KOPT-K1 (cell line): ENCODE measurements around the gene KCNJ12.
"Not testable (repeated sequence)": the region's sequence is repeated elsewhere in the genome, so short reads cannot be mapped to it uniquely, and the experiment has no call there.

Source experiments
- H3K27ac ChIP-seq: fragments of 200-600 bp; sonication (generic); 2 replicates; pipeline ENCODE4 v1.5.1; 2016; ENCODE audit warnings: antibody characterized with exemption, mild to moderate bottlenecking, low read depth, low read length; ENCODE audit not compliant: poor library complexity, severe bottlenecking
- H3K36me3 ChIP-seq: fragments of 200-600 bp; sonication (generic); 2 replicates; pipeline ENCODE4 v1.5.1; 2017; ENCODE audit warnings: antibody characterized with exemption, mild to moderate bottlenecking, low read length, moderate library complexity; ENCODE audit not compliant: insufficient read depth
- H3K9me3 ChIP-seq: fragments of 200-600 bp; sonication (generic); 2 replicates; pipeline ENCODE4 v1.5.1; 2017; ENCODE audit warnings: antibody characterized with exemption, low read length, mild to moderate bottlenecking; ENCODE audit not compliant: insufficient read depth, poor library complexity, severe bottlenecking

Gene KCNJ12

DNA sequence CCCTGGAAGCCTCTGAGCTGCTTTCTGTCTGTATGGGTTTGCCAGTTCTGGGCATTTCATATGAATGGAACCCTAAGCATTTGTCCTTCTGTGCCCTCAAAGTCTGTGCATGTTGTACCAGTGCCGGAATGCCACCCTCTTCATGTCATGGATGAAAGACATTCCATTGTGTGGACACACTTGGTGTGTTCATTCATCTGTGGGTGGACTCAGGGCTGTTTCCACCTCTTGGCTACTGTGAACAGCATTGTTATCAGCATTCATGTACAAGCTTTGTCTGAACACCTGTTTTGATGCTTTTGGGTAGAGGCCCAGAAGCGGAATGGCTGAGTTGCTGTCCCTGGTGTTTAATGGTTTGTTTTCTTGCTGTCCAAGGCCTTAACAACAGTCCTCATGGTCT lies 30.1 kb upstream of the KCNJ12 start:
- not testable (repeated sequence) for H3K27ac ChIP-seq, H3K9me3 ChIP-seq, H3K36me3 ChIP-seq

GRCh38 chr17:21346651-21347250 lies 29.4 kb upstream of the KCNJ12 start:
- H3K9me3 ChIP-seq, H3K36me3 ChIP-seq, H3K27ac ChIP-seq: not testable (repeated sequence)

GRCh38 chr17:21347660-21348059 lies 28.5 kb upstream of the KCNJ12 start:
- not testable (repeated sequence) for H3K27ac ChIP-seq, H3K9me3 ChIP-seq, H3K36me3 ChIP-seq

- H3K27ac ChIP-seq, H3K9me3 ChIP-seq, H3K36me3 ChIP-seq: not testable (repeated sequence)
Observed at GRCh38 chr17:21348081-21348925, 27.9 kb upstream of the KCNJ12 start.

GRCh38 chr17:21348926-21349261 lies 27.3 kb upstream of the KCNJ12 start:
- H3K9me3 ChIP-seq, H3K36me3 ChIP-seq, H3K27ac ChIP-seq: not testable (repeated sequence)

- H3K9me3 ChIP-seq, H3K36me3 ChIP-seq, H3K27ac ChIP-seq: not testable (repeated sequence)
Observed at GRCh38 chr17:21349358-21350050, 26.7 kb upstream of the KCNJ12 start.

DNA sequence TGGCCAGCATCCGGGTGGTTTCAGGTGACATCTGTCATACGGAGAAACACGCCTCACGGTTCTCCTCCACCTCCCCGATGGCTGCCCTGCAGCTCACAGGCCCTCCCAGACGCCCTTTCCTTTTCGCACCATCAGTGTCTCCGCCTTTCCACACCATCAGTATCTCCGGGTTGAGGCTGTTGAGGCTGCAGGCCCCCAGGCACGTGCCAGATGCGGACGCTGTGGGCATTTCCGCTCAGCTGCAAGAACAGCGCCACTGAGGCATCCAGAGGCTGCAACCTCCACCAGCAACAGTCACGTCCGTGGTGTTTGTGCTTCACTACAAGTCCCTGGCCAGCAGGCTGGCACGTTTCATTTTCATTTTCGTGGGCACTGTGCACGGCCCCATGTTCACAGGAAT lies 25.7 kb upstream of the KCNJ12 start:
- not testable (repeated sequence) for H3K36me3 ChIP-seq, H3K9me3 ChIP-seq, H3K27ac ChIP-seq

GRCh38 chr17:21351366-21352065 lies 24.6 kb upstream of the KCNJ12 start:
- H3K27ac ChIP-seq: no peak overlapping the region
- H3K9me3 ChIP-seq: no peaks in the 10 kb centered on the region
- no peaks in the 10 kb centered on the region for H3K36me3 ChIP-seq

DNA sequence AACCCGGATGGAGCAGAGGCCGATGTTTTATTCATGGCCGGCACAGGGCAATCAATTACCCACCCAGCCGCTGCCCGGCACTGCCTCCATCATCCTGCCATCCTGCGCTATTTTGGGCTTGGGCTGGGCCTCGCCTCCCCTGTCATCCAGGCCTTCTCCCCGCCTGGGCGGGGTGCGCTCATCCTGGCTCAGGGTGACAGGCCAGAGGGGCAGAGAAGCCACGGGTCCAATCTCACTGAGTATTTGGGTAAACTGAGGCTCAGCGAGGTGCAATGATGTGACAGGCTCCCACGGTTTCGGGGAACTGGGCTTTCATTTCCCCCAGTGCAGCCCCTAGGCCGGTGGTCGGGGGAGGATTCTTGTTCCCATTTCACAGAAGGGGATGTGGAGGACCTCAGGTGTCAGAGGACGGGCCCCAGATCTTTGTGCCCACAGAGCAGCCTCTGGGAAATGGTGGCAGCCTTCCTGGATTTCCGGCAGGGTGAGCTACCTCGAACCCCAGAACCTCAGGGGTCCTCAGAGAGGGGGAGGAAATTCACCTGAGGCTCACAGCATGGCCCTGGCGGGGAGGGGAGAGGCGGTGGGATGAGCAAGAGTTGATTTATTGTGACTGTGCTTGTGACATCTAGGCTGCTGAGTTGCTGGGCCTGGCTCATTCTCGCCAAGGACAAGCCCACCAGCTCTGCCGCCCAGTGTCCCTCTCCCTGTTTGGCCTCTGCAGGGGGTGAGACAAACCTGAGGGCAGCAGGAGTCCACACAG lies 23.8 kb upstream of the KCNJ12 start:
- H3K36me3 ChIP-seq: no peaks in the 10 kb centered on the region
- no peak overlapping the region for H3K27ac ChIP-seq
- H3K9me3 ChIP-seq: no peaks in the 10 kb centered on the region

- Histone ChIP-seq H3K9me3 (no peaks in the 10 kb centered on the region), H3K27ac (no peak overlapping the region), H3K36me3 (no peaks in the 10 kb centered on the region)
Observed at GRCh38 chr17:21352981-21353265, 23.2 kb upstream of the KCNJ12 start.

- no peak overlapping the region for H3K27ac ChIP-seq
Observed at GRCh38 chr17:21353326-21354010, 22.7 kb upstream of the KCNJ12 start.

DNA sequence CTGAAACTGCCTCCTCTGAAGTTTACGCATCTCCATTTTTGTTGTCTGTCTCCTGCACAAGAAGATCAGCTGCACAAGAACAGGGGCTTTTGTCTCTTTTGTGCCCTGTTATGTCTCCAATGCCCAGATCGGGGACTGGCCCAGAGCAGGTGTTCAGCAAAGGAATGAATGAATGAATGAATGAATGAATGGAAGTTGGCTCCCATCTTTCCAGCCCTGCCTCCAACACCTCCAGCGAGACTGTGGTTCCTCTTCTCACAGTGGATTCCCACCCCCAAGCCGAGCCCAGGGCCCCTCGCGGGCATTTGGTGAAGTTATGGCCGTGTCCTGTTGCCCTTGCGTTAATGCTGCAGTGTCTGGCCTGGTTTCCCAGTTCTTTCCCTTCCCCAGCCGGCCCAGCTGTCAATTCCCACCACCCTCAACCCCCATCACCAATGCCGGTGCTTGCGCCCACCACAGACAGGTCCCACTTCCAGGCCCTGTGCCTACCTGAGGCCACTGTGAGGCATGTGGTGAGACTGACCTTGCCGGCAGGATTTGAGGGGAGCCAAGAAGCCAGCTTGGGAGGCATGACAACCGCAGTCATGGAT lies 21.3 kb upstream of the KCNJ12 start:
- no peaks in the 10 kb centered on the region for H3K36me3 ChIP-seq
- no peak overlapping the region for H3K27ac ChIP-seq
- no peaks in the 10 kb centered on the region for H3K9me3 ChIP-seq

More at GRCh38 chr17:21353326-21354010, 22.7 kb upstream of the KCNJ12 start:
- H3K9me3 ChIP-seq: no peaks in the 10 kb centered on the region
- H3K36me3 ChIP-seq: no peaks in the 10 kb centered on the region

GRCh38 chr17:21355586-21355985 lies 20.6 kb upstream of the KCNJ12 start:
- no peak overlapping the region for H3K27ac ChIP-seq

GRCh38 chr17:21356537-21357127 lies 19.5 kb upstream of the KCNJ12 start:
- Histone ChIP-seq H3K9me3 (no peaks in the 10 kb centered on the region), H3K27ac (no peak overlapping the region), H3K36me3 (no peaks in the 10 kb centered on the region)

More at GRCh38 chr17:21355586-21355985, 20.6 kb upstream of the KCNJ12 start:
- Histone ChIP-seq H3K36me3 (no peaks in the 10 kb centered on the region), H3K9me3 (no peaks in the 10 kb centered on the region)
